WTC11 (cell line): ENCODE measurements around the gene ZNF532. TPM values are rescaled to one million over a fixed set of nuclear protein-coding genes. Genes with fewer than 3 reads are reported as not detected.

Experiments used
- ATAC-seq: fragments of 200-7000 bp; cut with Tn5 transposase; 2 replicates; pipeline ENCODE4 v1.10.0; 2021; ENCODE audit warnings: mild to moderate bottlenecking, moderate library complexity
- CTCF ChIA-PET: fragments of 300-600 bp; sonication (Branson Sonifier 250); formaldehyde crosslinking; loops from one replicate; lab custom pipeline; 2021; ENCODE audit warnings: antibody characterized with exemption; lab: Charles Lee
- POLR2A ChIA-PET: fragments of 350-600 bp; sonication (Branson Sonifier 250); formaldehyde crosslinking; loops from one replicate; lab custom pipeline; 2021; ENCODE audit warnings: antibody characterized with exemption; lab: Charles Lee
- DNase-seq: peaks from one replicate; pipeline ENCODE4 v3.0.0; 2021; ENCODE audit warnings: low spot score
- H3K27ac Mint-ChIP-seq: 2 replicates; pipeline ENCODE4 v1.8.0; 2021; ENCODE audit warnings: mixed read lengths
- H3K27me3 Mint-ChIP-seq: 2 replicates; pipeline ENCODE4 v1.8.0; 2021; ENCODE audit warnings: low read depth, mild to moderate bottlenecking, moderate library complexity, mixed read lengths
- H3K36me3 Mint-ChIP-seq: 2 replicates; pipeline ENCODE4 v1.8.0; 2021; ENCODE audit warnings: mixed read lengths
- H3K4me1 Mint-ChIP-seq: 2 replicates; pipeline ENCODE4 v1.8.0; 2022; ENCODE audit warnings: mixed read lengths
- H3K4me3 Mint-ChIP-seq: 2 replicates; pipeline ENCODE4 v1.8.0; 2021; ENCODE audit warnings: mild to moderate bottlenecking, moderate library complexity, mixed read lengths
- H3K9me3 Mint-ChIP-seq: 2 replicates; pipeline ENCODE4 v1.8.0; 2021; ENCODE audit warnings: mixed read lengths
- FOXJ3 ChIP-seq: sonication (generic); formaldehyde crosslinking; IDR thresholded peaks from 2 replicates; pipeline ENCODE4 v1.9.0; 2021; ENCODE audit warnings: missing genetic modification reagents, mild to moderate bottlenecking, borderline replicate concordance
- GTF2I ChIP-seq: fragments of 250-450 bp; sonication (Bioruptor Pico); conservative IDR thresholded peaks from 2 replicates; pipeline ENCODE4 v1.4.0; 2021; ENCODE audit warnings: mild to moderate bottlenecking
- IRF2 ChIP-seq: sonication (generic); formaldehyde crosslinking; IDR thresholded peaks from 2 replicates; pipeline ENCODE4 v1.8.0; 2022; ENCODE audit warnings: low read depth, missing genetic modification reagents, borderline replicate concordance
- NR2C2 ChIP-seq: sonication (generic); formaldehyde crosslinking; IDR thresholded peaks from 2 replicates; pipeline ENCODE4 v1.8.0; 2022; ENCODE audit warnings: mild to moderate bottlenecking, missing genetic modification reagents
- RELA ChIP-seq: sonication (generic); formaldehyde crosslinking; IDR thresholded peaks from 2 replicates; pipeline ENCODE4 v1.8.1; 2022; ENCODE audit warnings: missing genetic modification reagents, mild to moderate bottlenecking, borderline replicate concordance
- TCF7 ChIP-seq: sonication (generic); formaldehyde crosslinking; IDR thresholded peaks from 2 replicates; pipeline ENCODE4 v1.8.0; 2022; ENCODE audit warnings: mild to moderate bottlenecking, low read depth, missing genetic modification reagents, moderate library complexity
- TEAD1 ChIP-seq: sonication (generic); formaldehyde crosslinking; IDR thresholded peaks from 2 replicates; pipeline ENCODE4 v1.8.0; 2022; ENCODE audit warnings: mild to moderate bottlenecking, missing genetic modification reagents
- ZBTB21 ChIP-seq: sonication (generic); formaldehyde crosslinking; IDR thresholded peaks from 2 replicates; pipeline ENCODE4 v1.8.1; 2023; ENCODE audit warnings: mild to moderate bottlenecking, missing genetic modification reagents, borderline replicate concordance
- ZNF423 ChIP-seq: fragments of 250-450 bp; sonication (Bioruptor Pico); IDR thresholded peaks from 2 replicates; pipeline ENCODE4 v2.1.2; 2022; ENCODE audit warnings: mild to moderate bottlenecking, moderate library complexity
- total RNA-seq: library from RNA; stranded (reverse); gene quantifications from 3 replicates; pipeline ENCODE4 v1.2.3, GENCODE V29; 2021
- TF ChIP-seq, protein P1 (sequence below): sonication (generic); formaldehyde crosslinking; conservative IDR thresholded peaks from 2 replicates; pipeline ENCODE4 v1.8.1; 2023; ENCODE audit warnings: mild to moderate bottlenecking, low read depth, missing genetic modification reagents, moderate library complexity
- TF ChIP-seq, protein P2 (sequence below): fragments of 250-450 bp; sonication (Bioruptor Pico); IDR thresholded peaks from 2 replicates; pipeline ENCODE4 v1.9.0; 2021; ENCODE audit warnings: mild to moderate bottlenecking
- TF ChIP-seq, protein P3 (sequence below): sonication (generic); formaldehyde crosslinking; IDR thresholded peaks from 2 replicates; pipeline ENCODE4 v1.8.1; 2022; ENCODE audit warnings: low read depth, missing genetic modification reagents, borderline replicate concordance
- TF ChIP-seq, protein P4 (sequence below): sonication (generic); formaldehyde crosslinking; IDR thresholded peaks from 2 replicates; pipeline ENCODE4 v1.8.1; 2023; ENCODE audit warnings: mild to moderate bottlenecking, missing genetic modification reagents, moderate library complexity

Gene ZNF532
- total RNA-seq, 1 experiment from 2014 or later: 171 TPM

DNA sequence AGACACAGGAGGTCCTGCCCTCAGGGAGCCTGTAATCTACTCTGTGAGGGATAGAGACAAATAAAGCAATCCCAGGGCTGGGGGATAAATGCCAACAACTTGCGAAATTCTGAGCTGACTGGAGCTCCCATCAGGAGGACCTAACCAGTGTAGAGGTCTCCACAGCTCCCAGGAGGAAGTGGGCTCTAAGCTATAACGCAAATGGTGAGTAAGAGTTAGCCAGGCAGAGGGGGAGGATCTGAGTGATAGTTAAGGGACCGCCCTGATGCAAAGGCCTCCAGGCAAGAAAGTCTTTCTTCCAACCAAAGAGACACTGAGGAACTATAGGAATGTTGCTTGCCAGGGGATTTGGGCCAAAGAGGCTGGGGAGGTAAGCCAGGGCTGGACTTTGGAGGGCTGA is 16.0 kb upstream of the ZNF532 start:
- ATAC-seq (peak; percentile 8), DNase-seq (no peak)
- TF ChIP-seq, protein P1, sequence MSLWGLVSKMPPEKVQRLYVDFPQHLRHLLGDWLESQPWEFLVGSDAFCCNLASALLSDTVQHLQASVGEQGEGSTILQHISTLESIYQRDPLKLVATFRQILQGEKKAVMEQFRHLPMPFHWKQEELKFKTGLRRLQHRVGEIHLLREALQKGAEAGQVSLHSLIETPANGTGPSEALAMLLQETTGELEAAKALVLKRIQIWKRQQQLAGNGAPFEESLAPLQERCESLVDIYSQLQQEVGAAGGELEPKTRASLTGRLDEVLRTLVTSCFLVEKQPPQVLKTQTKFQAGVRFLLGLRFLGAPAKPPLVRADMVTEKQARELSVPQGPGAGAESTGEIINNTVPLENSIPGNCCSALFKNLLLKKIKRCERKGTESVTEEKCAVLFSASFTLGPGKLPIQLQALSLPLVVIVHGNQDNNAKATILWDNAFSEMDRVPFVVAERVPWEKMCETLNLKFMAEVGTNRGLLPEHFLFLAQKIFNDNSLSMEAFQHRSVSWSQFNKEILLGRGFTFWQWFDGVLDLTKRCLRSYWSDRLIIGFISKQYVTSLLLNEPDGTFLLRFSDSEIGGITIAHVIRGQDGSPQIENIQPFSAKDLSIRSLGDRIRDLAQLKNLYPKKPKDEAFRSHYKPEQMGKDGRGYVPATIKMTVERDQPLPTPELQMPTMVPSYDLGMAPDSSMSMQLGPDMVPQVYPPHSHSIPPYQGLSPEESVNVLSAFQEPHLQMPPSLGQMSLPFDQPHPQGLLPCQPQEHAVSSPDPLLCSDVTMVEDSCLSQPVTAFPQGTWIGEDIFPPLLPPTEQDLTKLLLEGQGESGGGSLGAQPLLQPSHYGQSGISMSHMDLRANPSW (CRISPR knock-in tag): no peak
- TF ChIP-seq, protein P2, sequence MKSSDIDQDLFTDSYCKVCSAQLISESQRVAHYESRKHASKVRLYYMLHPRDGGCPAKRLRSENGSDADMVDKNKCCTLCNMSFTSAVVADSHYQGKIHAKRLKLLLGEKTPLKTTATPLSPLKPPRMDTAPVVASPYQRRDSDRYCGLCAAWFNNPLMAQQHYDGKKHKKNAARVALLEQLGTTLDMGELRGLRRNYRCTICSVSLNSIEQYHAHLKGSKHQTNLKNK (CRISPR knock-in tag): no peak
- TF ChIP-seq FOXJ3 (CRISPR knock-in tag) (no peak), TCF7 (no peak), RELA (CRISPR knock-in tag) (no peak), GTF2I (no peak)
- POLR2A ChIA-PET: interaction anchor here (0.8 to 2.7 kb wide), 7 partner anchors 10 to 178 kb away, joined by 3 to 45 read pairs (median 16); partner anchors contain the start of genes MALT1 and ZNF532
- H3K27me3 Mint-ChIP-seq: no peaks in the 10 kb centered on the region; the same call in 1 of the 2 replicates
- H3K9me3 Mint-ChIP-seq: no peaks in the 10 kb centered on the region; the same call in 1 of the 2 replicates
- peaks cover 88% of the 10 kb centered on the region for H3K4me1 Mint-ChIP-seq
- peak overlapping the region; percentile 99 for H3K27ac Mint-ChIP-seq
- peak overlapping the region; percentile 56 for H3K4me3 Mint-ChIP-seq
- CTCF ChIA-PET: interaction anchor here (1.5 to 2.6 kb wide), 2 partner anchors 16 to 19 kb away, joined by 3 to 19 read pairs; partner anchors contain the start of gene ZNF532
- H3K36me3 Mint-ChIP-seq: no peaks in the 10 kb centered on the region

DNA sequence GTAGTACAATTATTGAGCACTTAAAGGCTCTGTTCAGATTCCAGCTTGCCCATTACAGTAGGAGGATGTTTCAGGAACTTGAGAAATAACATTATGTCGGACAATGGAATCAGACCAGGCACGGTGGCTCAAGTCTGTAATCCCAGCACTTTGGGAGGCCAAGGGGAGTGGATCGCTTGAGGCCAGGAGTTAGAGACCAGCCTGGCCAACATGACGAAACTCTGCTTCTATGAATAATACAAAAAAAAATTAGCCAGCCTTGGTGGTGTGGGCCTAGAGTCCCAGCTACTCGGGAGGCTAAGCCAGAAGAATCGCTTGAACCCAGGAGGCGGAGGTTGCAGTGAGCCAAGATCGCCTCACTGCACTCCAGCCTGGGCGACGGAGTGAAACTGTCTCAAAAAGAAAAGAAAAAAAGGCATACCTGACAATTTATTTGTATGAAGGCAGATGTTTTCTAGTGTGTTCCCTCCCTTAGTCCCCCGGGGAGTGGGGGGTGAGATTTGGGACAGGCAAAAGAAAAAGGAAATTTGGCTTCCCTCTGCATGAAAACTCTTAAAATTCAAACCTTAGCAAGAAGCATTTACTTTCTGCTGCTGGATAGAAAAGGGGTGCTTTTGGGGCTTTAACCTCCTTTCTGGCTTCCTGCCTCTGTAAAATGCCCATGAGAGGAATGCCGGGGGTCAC is 13.7 kb upstream of the ZNF532 start:
- no peak for ATAC-seq
- ChIA-PET CTCF (no interaction called here), POLR2A (interaction anchor here (0.6 to 1.6 kb wide), 5 partner anchors 11 to 19 kb away, joined by 3 to 20 read pairs (median 6); partner anchors contain the start of gene ZNF532)
- Mint-ChIP-seq H3K36me3 (no peaks in the 10 kb centered on the region), H3K27me3 (no peaks in the 10 kb centered on the region; the same call in 1 of the 2 replicates), H3K27ac (peak overlapping the region; percentile 97), H3K4me1 (peaks cover 65% of the 10 kb centered on the region), H3K9me3 (no peaks in the 10 kb centered on the region; the same call in 1 of the 2 replicates), H3K4me3 (no peak overlapping the region)
- DNase-seq: no peak
- TF ChIP-seq, protein P3, sequence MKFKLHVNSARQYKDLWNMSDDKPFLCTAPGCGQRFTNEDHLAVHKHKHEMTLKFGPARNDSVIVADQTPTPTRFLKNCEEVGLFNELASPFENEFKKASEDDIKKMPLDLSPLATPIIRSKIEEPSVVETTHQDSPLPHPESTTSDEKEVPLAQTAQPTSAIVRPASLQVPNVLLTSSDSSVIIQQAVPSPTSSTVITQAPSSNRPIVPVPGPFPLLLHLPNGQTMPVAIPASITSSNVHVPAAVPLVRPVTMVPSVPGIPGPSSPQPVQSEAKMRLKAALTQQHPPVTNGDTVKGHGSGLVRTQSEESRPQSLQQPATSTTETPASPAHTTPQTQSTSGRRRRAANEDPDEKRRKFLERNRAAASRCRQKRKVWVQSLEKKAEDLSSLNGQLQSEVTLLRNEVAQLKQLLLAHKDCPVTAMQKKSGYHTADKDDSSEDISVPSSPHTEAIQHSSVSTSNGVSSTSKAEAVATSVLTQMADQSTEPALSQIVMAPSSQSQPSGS (CRISPR knock-in tag): no peak
- TF ChIP-seq ZBTB21 (CRISPR knock-in tag): 0 out of 2 replicates have a peak, but pooled peaks have one; percentile 8

DNA sequence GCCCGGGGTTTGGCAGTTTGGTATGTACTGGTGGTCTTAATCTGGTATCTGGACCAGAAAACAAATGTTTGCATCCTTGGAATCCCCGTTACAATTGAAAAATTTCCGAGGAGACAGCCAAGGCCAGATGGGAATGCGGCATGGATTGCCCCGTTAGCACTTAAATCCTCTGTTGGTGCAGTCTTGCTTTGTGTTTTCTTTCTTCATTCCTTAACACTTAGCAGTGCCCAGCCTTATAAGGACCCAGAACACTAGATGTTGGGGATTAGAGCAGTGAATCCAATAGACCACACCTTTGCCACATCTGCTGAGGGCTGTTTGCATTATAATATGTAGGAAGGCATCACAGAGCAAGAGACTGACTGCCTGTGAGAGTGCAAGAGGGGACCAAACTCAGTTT is 12.8 kb upstream of the ZNF532 start:
- Mint-ChIP-seq H3K27me3 (no peaks in the 10 kb centered on the region; the same call in 1 of the 2 replicates), H3K4me1 (peaks cover 56% of the 10 kb centered on the region), H3K9me3 (no peaks in the 10 kb centered on the region; the same call in 1 of the 2 replicates), H3K27ac (peak overlapping the region; percentile 80), H3K36me3 (no peaks in the 10 kb centered on the region), H3K4me3 (no peak overlapping the region)
- DNase-seq (no peak), ATAC-seq (peak; percentile 11)
- TF ChIP-seq IRF2 (no peak), RELA (CRISPR knock-in tag) (no peak), NR2C2 (CRISPR knock-in tag) (no peak), ZNF423 (no peak), TEAD1 (CRISPR knock-in tag) (no peak)
- TF ChIP-seq, protein P4, sequence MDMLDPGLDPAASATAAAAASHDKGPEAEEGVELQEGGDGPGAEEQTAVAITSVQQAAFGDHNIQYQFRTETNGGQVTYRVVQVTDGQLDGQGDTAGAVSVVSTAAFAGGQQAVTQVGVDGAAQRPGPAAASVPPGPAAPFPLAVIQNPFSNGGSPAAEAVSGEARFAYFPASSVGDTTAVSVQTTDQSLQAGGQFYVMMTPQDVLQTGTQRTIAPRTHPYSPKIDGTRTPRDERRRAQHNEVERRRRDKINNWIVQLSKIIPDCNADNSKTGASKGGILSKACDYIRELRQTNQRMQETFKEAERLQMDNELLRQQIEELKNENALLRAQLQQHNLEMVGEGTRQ (CRISPR knock-in tag): 0 out of 2 replicates have a peak, but pooled peaks have one; percentile 4
- CTCF ChIA-PET: no interaction called here
- POLR2A ChIA-PET: interaction anchor here (1.2 kb wide), 1 partner anchor 15 kb away, joined by 5 read pairs; no protein-coding TSS in a partner anchor
